NB4 (cell line): Measurements from ENCODE around the gene FRK.

Experiments used
- DNase-seq: peaks from one replicate; pipeline ENCODE4 v3.0.0; 2010; ENCODE audit warnings: low read depth
- H3K4me3 ChIP-seq: one replicate; pipeline ENCODE4 v1.5.1; 2011; ENCODE audit warnings: mild to moderate bottlenecking, low read depth, low read length, moderate library complexity
- MYC ChIP-seq: IDR thresholded peaks from 2 replicates; pipeline ENCODE4 v1.6.1; 2011; ENCODE audit warnings: low read depth, low read length
- POLR2A ChIP-seq: IDR thresholded peaks from 2 replicates; pipeline ENCODE4 v1.6.1; 2011; ENCODE audit warnings: mild to moderate bottlenecking; ENCODE audit not compliant: insufficient read length; ENCODE audit errors: extremely low read depth
- TF ChIP-seq, protein P1 (sequence below): IDR thresholded peaks from one replicate; pipeline ENCODE4 v1.5.1; 2012; ENCODE audit warnings: low read depth, low read length
- TF ChIP-seq, protein P2 (sequence below): IDR thresholded peaks from 2 replicates; pipeline ENCODE4 v1.6.1; 2011; ENCODE audit warnings: low read depth, low read length

FRK gene

DNA sequence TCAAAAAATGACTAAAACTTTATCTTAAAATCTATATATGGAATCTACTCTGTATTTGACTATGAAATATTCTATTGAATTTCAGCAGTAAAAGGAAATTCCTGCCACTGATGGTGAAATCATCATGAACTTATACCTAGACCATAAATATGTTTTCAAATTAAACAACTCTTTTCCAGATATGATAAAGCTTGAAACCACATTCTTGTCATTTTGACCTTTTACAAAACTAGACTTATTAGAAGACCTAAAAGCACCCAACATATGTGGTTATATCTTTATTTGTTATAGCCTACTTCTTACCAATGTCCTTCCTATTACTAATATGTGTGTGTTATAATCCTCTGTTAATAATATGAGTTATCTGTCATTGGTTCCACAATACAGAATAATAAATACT lies 35.3 kb downstream of the FRK start:
- DNase-seq: no peak
- H3K4me3 ChIP-seq: no peak overlapping the region
- TF ChIP-seq POLR2A (no peak), MYC (no peak)
- TF ChIP-seq, protein P1, sequence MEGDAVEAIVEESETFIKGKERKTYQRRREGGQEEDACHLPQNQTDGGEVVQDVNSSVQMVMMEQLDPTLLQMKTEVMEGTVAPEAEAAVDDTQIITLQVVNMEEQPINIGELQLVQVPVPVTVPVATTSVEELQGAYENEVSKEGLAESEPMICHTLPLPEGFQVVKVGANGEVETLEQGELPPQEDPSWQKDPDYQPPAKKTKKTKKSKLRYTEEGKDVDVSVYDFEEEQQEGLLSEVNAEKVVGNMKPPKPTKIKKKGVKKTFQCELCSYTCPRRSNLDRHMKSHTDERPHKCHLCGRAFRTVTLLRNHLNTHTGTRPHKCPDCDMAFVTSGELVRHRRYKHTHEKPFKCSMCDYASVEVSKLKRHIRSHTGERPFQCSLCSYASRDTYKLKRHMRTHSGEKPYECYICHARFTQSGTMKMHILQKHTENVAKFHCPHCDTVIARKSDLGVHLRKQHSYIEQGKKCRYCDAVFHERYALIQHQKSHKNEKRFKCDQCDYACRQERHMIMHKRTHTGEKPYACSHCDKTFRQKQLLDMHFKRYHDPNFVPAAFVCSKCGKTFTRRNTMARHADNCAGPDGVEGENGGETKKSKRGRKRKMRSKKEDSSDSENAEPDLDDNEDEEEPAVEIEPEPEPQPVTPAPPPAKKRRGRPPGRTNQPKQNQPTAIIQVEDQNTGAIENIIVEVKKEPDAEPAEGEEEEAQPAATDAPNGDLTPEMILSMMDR: no peak
- TF ChIP-seq, protein P2, sequence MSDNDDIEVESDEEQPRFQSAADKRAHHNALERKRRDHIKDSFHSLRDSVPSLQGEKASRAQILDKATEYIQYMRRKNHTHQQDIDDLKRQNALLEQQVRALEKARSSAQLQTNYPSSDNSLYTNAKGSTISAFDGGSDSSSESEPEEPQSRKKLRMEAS: no peak

DNA sequence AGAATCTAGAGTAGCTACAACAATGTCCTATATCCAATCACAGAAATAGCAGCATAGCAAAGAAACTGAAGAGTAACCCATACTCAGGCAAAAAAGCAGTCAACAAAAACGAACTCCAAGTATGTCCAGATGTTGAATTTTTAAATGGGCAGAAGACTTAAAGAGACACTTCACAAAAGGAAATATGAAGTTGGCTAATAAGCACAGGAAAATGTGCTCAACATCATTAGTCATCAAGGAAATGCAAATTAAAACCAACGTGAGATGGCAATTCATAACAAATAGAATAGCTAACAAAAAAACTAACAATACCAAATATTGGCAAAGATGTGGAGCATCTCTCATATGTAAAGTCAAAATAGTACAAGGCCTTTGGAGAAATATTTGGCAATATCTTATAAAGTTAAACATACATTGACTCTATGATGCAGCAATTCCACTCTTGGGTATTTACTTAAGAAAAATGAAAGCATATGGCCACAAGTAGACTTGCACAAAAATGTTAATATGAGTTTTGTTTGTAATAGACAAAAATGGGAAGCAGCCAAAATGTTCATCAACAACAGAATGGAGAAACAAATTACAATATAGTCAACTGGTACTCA lies 37.7 kb downstream of the FRK start:
- no peak for DNase-seq
- no peak overlapping the region for H3K4me3 ChIP-seq
- TF ChIP-seq POLR2A (no peak), MYC (no peak)
- TF ChIP-seq, protein P1: no peak
- TF ChIP-seq, protein P2: no peak

DNA sequence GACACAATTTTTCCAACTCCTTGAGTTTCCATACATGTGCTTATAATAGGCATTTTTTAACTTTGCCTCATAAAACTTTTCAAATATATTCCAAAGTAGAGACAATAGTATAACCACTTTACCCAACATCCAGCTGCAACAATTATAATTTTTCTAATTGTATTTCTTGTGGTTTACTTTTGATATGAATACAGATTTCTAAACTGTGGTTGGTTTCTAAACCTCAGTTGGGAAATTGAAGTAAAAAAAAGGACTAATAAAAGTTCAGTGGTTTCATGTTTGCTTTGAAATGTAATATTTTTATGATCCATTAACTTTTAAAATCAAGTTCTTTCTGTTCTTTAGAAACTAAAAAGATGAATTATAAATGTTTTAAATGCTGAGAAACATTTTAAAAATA lies 40.0 kb downstream of the FRK start:
- no peak overlapping the region for H3K4me3 ChIP-seq
- no peak for TF ChIP-seq MYC
- TF ChIP-seq, protein P2: no peak
- no peak for DNase-seq

DNA sequence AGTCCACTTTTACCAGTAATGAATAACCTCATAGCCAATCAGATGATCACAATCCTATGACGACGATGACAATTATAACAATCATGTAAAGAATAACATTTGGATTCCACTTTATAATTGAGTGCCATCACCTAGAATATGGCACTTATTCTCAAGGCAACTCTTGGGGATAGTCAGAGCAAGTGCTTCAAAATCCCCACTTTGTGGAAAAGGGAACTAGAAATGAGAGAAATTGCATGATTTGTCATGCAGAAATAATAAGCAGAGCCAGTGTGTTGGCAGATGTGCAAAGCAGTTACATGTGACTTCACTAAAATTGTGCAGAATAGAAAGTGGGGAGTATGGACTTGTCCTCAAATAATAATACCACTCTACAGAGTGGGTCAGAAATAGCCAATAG lies 41.3 kb downstream of the FRK start:
- DNase-seq: no peak
- no peak overlapping the region for H3K4me3 ChIP-seq
- TF ChIP-seq, protein P1: no peak

DNA sequence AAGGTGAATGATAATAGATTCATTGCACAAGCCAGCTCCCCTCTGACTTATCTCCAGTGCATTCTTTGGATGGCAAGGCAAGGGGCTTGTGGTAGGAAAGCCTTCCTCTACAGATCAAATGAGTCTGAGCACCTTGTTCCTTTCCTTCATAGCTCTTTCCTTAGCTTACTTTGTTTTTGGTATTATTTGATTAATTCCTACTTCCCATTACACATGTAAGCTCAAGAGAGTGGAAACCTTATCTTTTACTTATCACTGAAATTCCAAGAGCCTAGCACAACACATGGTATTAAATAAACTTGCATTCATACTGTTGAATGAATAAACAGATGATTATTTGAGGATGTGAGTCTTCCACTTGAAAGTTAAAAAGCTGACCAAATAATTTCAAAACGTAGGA lies 41.7 kb downstream of the FRK start:
- no peak overlapping the region for H3K4me3 ChIP-seq
- TF ChIP-seq, protein P2: no peak
- TF ChIP-seq MYC (no peak), POLR2A (no peak)
- TF ChIP-seq, protein P1: no peak

DNA sequence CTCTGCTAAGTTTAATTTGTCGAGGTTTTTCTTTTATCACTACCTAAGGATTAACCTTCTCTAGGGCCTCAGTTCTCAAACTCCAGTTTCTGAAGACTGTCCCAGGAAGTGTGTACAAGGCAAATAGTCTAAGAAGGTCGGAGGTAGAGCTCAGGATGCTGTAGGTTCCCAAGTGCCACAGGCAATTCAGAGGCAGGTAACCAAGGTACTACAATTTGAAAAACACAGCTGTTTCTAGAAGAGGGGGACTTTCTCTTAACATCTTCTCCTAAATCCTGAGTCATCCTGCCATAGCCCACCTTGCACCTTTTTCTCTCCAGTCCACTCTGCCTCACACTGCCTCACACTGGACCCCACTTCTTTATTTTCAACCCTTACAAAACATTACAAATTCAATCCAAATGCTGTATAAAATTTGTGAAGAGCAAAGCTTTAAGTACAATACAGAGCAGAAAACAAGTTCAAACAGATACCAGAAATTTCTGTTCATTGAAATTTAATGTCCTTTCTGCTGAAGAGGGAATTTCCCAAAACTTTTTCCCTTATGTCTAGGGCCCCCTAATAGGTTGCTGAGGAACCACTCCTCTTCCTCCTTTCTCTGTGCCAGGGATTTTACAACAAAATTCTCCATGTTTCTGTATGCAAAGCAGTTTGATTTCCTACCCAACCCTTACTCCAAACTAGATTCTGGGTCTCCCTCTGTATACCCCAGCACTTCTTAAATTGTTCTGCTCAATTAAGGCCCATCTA lies 43.0 kb downstream of the FRK start:
- H3K4me3 ChIP-seq: no peak overlapping the region
- TF ChIP-seq MYC: no peak
- TF ChIP-seq, protein P2: no peak
- no peak for TF ChIP-seq POLR2A
- TF ChIP-seq, protein P1: no peak
- no peak for DNase-seq

More for the DNA sequence above, 41.7 kb downstream of the FRK start:
- no peak for DNase-seq
